ENCODE data around the gene TSPAN14.

TSPAN14 gene

DNA sequence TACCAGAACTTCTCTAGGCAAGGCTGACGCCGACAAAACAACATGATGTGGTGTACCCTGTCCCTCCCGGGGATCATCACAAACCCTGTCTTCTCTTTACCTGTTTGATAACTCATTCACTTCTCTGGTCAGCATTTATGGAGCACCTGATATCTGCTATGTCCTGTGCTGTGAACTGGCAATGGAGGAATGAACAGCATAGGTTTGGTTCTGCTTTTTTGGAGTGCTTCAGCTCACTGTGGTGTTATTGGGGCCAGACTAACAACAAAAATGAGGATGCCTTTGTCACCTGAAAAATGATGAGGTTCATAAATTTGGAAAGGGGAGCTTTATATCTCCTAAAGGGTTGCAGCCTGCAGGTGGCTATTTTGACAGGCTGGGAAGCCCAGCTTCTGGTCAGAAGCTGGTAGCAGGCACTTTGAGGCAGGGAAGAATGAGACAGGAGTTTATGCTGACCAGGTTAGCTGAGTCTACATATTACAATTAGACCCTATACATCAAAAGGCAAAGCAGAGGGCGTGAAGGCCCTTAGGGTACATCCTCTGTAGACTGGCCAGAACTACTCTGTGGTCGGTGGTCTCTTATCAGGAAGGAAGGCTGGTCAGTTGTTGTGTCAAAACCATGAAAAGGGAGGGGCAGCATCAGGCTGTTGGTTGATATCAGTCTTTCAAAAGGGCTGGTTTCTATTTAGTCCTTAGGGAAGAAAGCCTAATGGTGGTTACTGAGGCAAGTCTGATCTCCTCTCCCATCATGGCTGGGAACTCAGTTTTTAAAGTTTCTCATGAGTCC, 125.9 kb downstream of the TSPAN14 start:
- no peaks in the 10 kb centered on the region for H4K20me1 ChIP-seq (ENCODE audit: insufficient read depth, low read length)
- TF ChIP-seq, protein P1, sequence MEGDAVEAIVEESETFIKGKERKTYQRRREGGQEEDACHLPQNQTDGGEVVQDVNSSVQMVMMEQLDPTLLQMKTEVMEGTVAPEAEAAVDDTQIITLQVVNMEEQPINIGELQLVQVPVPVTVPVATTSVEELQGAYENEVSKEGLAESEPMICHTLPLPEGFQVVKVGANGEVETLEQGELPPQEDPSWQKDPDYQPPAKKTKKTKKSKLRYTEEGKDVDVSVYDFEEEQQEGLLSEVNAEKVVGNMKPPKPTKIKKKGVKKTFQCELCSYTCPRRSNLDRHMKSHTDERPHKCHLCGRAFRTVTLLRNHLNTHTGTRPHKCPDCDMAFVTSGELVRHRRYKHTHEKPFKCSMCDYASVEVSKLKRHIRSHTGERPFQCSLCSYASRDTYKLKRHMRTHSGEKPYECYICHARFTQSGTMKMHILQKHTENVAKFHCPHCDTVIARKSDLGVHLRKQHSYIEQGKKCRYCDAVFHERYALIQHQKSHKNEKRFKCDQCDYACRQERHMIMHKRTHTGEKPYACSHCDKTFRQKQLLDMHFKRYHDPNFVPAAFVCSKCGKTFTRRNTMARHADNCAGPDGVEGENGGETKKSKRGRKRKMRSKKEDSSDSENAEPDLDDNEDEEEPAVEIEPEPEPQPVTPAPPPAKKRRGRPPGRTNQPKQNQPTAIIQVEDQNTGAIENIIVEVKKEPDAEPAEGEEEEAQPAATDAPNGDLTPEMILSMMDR (IDR thresholded peaks at IDR 0.05; ENCODE audit: low read length), result no peak
- TF ChIP-seq EZH2phosphoT487 (IDR thresholded peaks at IDR 0.05; ENCODE audit: low read length), result no peak
- TF ChIP-seq EZH2 (optimal IDR thresholded peaks at IDR 0.05; ENCODE audit: low read depth, low read length), result no peak
- no peak overlapping the region for H3K27ac ChIP-seq (ENCODE audit: low read length)
- no peak overlapping the region for H3K4me3 ChIP-seq (ENCODE audit: low read length)
- no peak overlapping the region for H2AFZ ChIP-seq (ENCODE audit: low read length)
- H3K4me2 ChIP-seq (ENCODE audit: low read depth, low read length), result no peak overlapping the region
- no peaks in the 10 kb centered on the region for H3K9me2 ChIP-seq (replicated peaks; ENCODE audit: insufficient read depth, low read length)
- H3K79me2 ChIP-seq (ENCODE audit: low read length), result no peaks in the 10 kb centered on the region
- H3F3A ChIP-seq (ENCODE audit: insufficient read depth, low read length), result no peaks in the 10 kb centered on the region
- no peaks in the 10 kb centered on the region for H3K36me3 ChIP-seq (replicated peaks; ENCODE audit: insufficient read depth, low read length)
- no peaks in the 10 kb centered on the region for H3K27me3 ChIP-seq (replicated peaks; ENCODE audit: insufficient read depth, low read length)
- H3K4me1 ChIP-seq (ENCODE audit: low read length), result no peaks in the 10 kb centered on the region
- no peaks in the 10 kb centered on the region for H3K9me3 ChIP-seq (replicated peaks; ENCODE audit: insufficient read depth, low read length)
- no peak for DNase-seq
- no peak overlapping the region for H3K9ac ChIP-seq (ENCODE audit: low read length)

DNA sequence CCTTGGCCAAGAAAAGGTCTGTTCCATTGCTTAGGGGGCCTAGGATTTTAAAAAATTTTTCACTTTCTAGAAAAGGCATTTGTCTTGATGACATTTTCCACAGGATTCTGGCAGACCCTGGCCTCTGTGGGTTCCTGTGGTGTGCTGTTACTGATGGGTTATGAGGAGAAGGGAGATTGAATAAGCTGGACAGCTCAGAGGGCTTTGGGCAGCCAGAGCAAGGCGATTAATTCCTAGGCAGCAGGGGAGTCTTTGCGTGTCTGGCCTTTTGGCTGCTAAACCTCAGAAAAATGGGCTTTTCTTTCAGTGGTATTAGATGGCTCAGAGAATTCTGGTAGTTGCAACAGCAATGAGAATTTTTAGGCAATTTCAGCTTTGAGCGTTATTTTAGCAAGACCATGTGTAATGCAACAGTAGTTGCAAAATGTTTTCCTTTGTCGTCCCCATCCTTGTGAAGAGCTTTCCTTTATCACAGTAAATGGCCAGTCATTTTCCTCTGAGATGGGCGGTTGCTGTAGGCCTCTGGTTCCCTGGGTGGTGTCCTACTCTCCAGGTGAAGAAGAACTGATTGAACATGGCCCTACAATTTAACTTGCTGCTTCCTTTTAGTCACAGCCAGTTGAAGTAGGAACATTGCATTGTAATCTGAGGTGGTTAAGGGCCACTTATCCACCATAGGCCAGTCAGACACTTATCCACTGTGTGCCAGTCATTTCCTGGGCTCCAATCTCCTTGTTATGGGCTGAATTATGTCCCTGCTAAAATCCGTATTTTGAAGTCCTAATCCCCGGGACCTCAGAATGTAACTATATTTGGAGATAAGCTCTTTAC, 126.7 kb downstream of the TSPAN14 start:
- Histone ChIP-seq H3K9me3 (replicated peaks; ENCODE audit: insufficient read depth, low read length) (no peaks in the 10 kb centered on the region), H3K4me1 (ENCODE audit: low read length) (no peaks in the 10 kb centered on the region), H3F3A (ENCODE audit: insufficient read depth, low read length) (no peaks in the 10 kb centered on the region), H2AFZ (ENCODE audit: low read length) (no peak overlapping the region), H3K27me3 (replicated peaks; ENCODE audit: insufficient read depth, low read length) (no peaks in the 10 kb centered on the region), H3K36me3 (replicated peaks; ENCODE audit: insufficient read depth, low read length) (no peaks in the 10 kb centered on the region), H3K9ac (ENCODE audit: low read length) (no peak overlapping the region), H3K9me2 (replicated peaks; ENCODE audit: insufficient read depth, low read length) (no peaks in the 10 kb centered on the region), H3K4me2 (ENCODE audit: low read depth, low read length) (no peak overlapping the region), H3K79me2 (ENCODE audit: low read length) (no peaks in the 10 kb centered on the region), H4K20me1 (ENCODE audit: insufficient read depth, low read length) (no peaks in the 10 kb centered on the region), H3K27ac (ENCODE audit: low read length) (no peak overlapping the region), H3K4me3 (ENCODE audit: low read length) (no peak overlapping the region)
- TF ChIP-seq, protein P1 (IDR thresholded peaks at IDR 0.05; ENCODE audit: low read length), result no peak
- TF ChIP-seq EZH2 (optimal IDR thresholded peaks at IDR 0.05; ENCODE audit: low read depth, low read length) (no peak), EZH2phosphoT487 (IDR thresholded peaks at IDR 0.05; ENCODE audit: low read length) (no peak)
- no peak for DNase-seq

DNA sequence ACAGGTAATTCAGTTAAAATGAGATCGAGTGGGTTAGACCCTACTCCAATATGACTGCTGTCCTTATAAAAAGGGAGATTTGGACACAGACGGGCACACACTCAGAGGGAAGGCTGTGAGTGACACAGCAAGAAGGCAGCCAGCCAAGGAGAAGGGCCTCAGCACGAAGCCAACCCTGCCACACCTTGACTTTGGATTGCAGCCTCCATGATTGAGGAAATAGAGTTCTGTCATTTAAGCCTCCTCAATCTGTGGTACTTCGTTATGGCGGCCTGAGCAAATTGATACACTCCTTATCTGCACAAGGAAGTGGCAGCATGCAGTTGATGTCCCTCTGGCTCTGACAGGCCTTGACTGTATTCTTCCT, 127.3 kb downstream of the TSPAN14 start:
- H3K9me2 ChIP-seq (replicated peaks; ENCODE audit: insufficient read depth, low read length), result no peaks in the 10 kb centered on the region
- H3K27ac ChIP-seq (ENCODE audit: low read length), result no peak overlapping the region
- H3K4me2 ChIP-seq (ENCODE audit: low read depth, low read length), result no peak overlapping the region
- no peaks in the 10 kb centered on the region for H3K9me3 ChIP-seq (replicated peaks; ENCODE audit: insufficient read depth, low read length)
- H2AFZ ChIP-seq (ENCODE audit: low read length), result no peak overlapping the region
- TF ChIP-seq EZH2phosphoT487 (IDR thresholded peaks at IDR 0.05; ENCODE audit: low read length) (no peak), EZH2 (optimal IDR thresholded peaks at IDR 0.05; ENCODE audit: low read depth, low read length) (no peak)
- TF ChIP-seq, protein P1 (IDR thresholded peaks at IDR 0.05; ENCODE audit: low read length), result no peak
- H3K36me3 ChIP-seq (replicated peaks; ENCODE audit: insufficient read depth, low read length), result no peaks in the 10 kb centered on the region
- no peaks in the 10 kb centered on the region for H3F3A ChIP-seq (ENCODE audit: insufficient read depth, low read length)
- DNase-seq, result no peak
- H3K79me2 ChIP-seq (ENCODE audit: low read length), result no peaks in the 10 kb centered on the region
- no peak overlapping the region for H3K9ac ChIP-seq (ENCODE audit: low read length)
- H3K4me1 ChIP-seq (ENCODE audit: low read length), result no peaks in the 10 kb centered on the region
- no peaks in the 10 kb centered on the region for H4K20me1 ChIP-seq (ENCODE audit: insufficient read depth, low read length)
- no peak overlapping the region for H3K4me3 ChIP-seq (ENCODE audit: low read length)
- no peaks in the 10 kb centered on the region for H3K27me3 ChIP-seq (replicated peaks; ENCODE audit: insufficient read depth, low read length)

Measured in MM.1S (cell line).